IMR-90 (cell line): ENCODE measurements around the gene OR6B1.

Source experiments
- BHLHE40 ChIP-seq: fragments of 150-350 bp; IDR thresholded peaks from 2 replicates; pipeline ENCODE4 v1.6.1; 2016; ENCODE audit warnings: mild to moderate bottlenecking, low read depth, low read length
- FOS ChIP-seq: fragments of 150-350 bp; IDR thresholded peaks from 2 replicates; pipeline ENCODE4 v1.6.1; 2016; ENCODE audit warnings: low read depth, low read length
- POLR2A ChIP-seq: IDR thresholded peaks from 2 replicates; pipeline ENCODE4 v1.6.1; 2012; ENCODE audit warnings: mild to moderate bottlenecking, low read depth, low read length
- RCOR1 ChIP-seq: IDR thresholded peaks from 2 replicates; pipeline ENCODE4 v1.6.1; 2012; ENCODE audit warnings: mild to moderate bottlenecking, low read length, improper control_type of control experiment; ENCODE audit not compliant: insufficient replicate concordance
- RFX5 ChIP-seq: IDR thresholded peaks from 2 replicates; pipeline ENCODE4 v1.8.0; 2012; ENCODE audit warnings: low read depth, mild to moderate bottlenecking, low read length, moderate library complexity
- SMC3 ChIP-seq: fragments of 150-350 bp; IDR thresholded peaks from 2 replicates; pipeline ENCODE4 v1.6.1; 2016; ENCODE audit warnings: low read depth, mild to moderate bottlenecking, antibody characterized with exemption, low read length, moderate library complexity
- USF2 ChIP-seq: fragments of 150-350 bp; IDR thresholded peaks from 2 replicates; pipeline ENCODE4 v1.6.1; 2017; ENCODE audit warnings: mild to moderate bottlenecking, antibody characterized with exemption, low read length, low read depth
- TF ChIP-seq, protein P1 (sequence below): conservative IDR thresholded peaks from 2 replicates; pipeline ENCODE4 v1.5.1; 2012; ENCODE audit warnings: mild to moderate bottlenecking, low read depth, low read length, improper control_type of control experiment

GRCh38 chr7:143960813-143961610 lies 39.1 kb upstream of the OR6B1 start:
- TF ChIP-seq, protein P1, sequence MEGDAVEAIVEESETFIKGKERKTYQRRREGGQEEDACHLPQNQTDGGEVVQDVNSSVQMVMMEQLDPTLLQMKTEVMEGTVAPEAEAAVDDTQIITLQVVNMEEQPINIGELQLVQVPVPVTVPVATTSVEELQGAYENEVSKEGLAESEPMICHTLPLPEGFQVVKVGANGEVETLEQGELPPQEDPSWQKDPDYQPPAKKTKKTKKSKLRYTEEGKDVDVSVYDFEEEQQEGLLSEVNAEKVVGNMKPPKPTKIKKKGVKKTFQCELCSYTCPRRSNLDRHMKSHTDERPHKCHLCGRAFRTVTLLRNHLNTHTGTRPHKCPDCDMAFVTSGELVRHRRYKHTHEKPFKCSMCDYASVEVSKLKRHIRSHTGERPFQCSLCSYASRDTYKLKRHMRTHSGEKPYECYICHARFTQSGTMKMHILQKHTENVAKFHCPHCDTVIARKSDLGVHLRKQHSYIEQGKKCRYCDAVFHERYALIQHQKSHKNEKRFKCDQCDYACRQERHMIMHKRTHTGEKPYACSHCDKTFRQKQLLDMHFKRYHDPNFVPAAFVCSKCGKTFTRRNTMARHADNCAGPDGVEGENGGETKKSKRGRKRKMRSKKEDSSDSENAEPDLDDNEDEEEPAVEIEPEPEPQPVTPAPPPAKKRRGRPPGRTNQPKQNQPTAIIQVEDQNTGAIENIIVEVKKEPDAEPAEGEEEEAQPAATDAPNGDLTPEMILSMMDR = no peak
- TF ChIP-seq RCOR1 = no peak
- no peak for TF ChIP-seq BHLHE40
- TF ChIP-seq USF2 = no peak
- no peak for TF ChIP-seq FOS
- TF ChIP-seq RFX5 = no peak
- no peak for TF ChIP-seq POLR2A
- no peak for TF ChIP-seq SMC3
